Neural cell (in vitro differentiated cells): Measurements from ENCODE around the gene CILP. TPM values are rescaled to one million over a fixed set of nuclear protein-coding genes. Genes with fewer than 3 reads are reported as not detected.
"Not testable (repeated sequence)": the region's sequence is repeated elsewhere in the genome, so short reads cannot be mapped to it uniquely, and the experiment has no call there.

Source experiments
- H2AFZ ChIP-seq: fragments of 200-600, 300-800 bp; sonication (generic), shearing (Covaris generic); 2 replicates; pipeline ENCODE4 v1.6.0; 2014; ENCODE audit warnings: low read depth, mild to moderate bottlenecking, antibody characterized with exemption, low read length, moderate library complexity
- H3F3A ChIP-seq: fragments of 200-600 bp; shearing (Covaris generic); 2 replicates; pipeline ENCODE4 v1.6.1; 2016; ENCODE audit warnings: mild to moderate bottlenecking, moderate library complexity, mixed read lengths, antibody characterized with exemption, low read length; ENCODE audit not compliant: insufficient read depth, poor library complexity, severe bottlenecking
- H3K27ac ChIP-seq: fragments of 200-600, 300-800 bp; sonication (generic), shearing (Covaris generic); 2 replicates; pipeline ENCODE4 v1.5.1; 2014; ENCODE audit warnings: mild to moderate bottlenecking, low read length, moderate library complexity
- H3K27me3 ChIP-seq: fragments of 300-800, 200-600 bp; sonication (generic), shearing (Covaris generic); 2 replicates; pipeline ENCODE4 v1.6.0; 2014; ENCODE audit warnings: mild to moderate bottlenecking, low read depth, low read length, moderate library complexity; ENCODE audit not compliant: insufficient read depth
- H3K36me3 ChIP-seq: fragments of 300-800, 200-600 bp; sonication (generic), shearing (Covaris generic); 2 replicates; pipeline ENCODE4 v1.5.1; 2014; ENCODE audit warnings: mild to moderate bottlenecking, antibody characterized with exemption, low read length, moderate library complexity; ENCODE audit not compliant: insufficient read depth
- H3K4me2 ChIP-seq: fragments of 300-800, 200-600 bp; sonication (generic), shearing (Covaris generic); 2 replicates; pipeline ENCODE4 v1.6.0; 2014; ENCODE audit warnings: mild to moderate bottlenecking, low read length
- H3K4me3 ChIP-seq: fragments of 300-800, 200-600 bp; sonication (generic), shearing (Covaris generic); 2 replicates; pipeline ENCODE4 v1.5.1; 2014; ENCODE audit warnings: mild to moderate bottlenecking, low read length, moderate library complexity
- H3K79me2 ChIP-seq: fragments of 200-600 bp; shearing (Covaris generic); replicated peaks from 2 replicates; pipeline ENCODE4 v1.6.0; 2014; ENCODE audit warnings: mild to moderate bottlenecking, low read length, moderate library complexity; ENCODE audit not compliant: insufficient read depth
- H3K9ac ChIP-seq: fragments of 300-800, 200-600 bp; sonication (generic), shearing (Covaris generic); 2 replicates; pipeline ENCODE4 v1.6.1; 2016; ENCODE audit warnings: mild to moderate bottlenecking, low read length, mixed read lengths
- H3K9me2 ChIP-seq: fragments of 200-600 bp; shearing (Covaris generic); 2 replicates; pipeline ENCODE4 v1.6.1; 2016; ENCODE audit warnings: mild to moderate bottlenecking, low read length, mixed read lengths; ENCODE audit not compliant: insufficient read depth
- H3K9me3 ChIP-seq: fragments of 200-600, 300-800 bp; sonication (generic), shearing (Covaris generic); 2 replicates; pipeline ENCODE4 v1.6.1; 2016; ENCODE audit warnings: mild to moderate bottlenecking, mixed run types, low read length, moderate library complexity, mixed read lengths
- H4K20me1 ChIP-seq: fragments of 200-600 bp; shearing (Covaris generic); 2 replicates; pipeline ENCODE4 v1.6.1; 2016; ENCODE audit warnings: mild to moderate bottlenecking, mixed run types; ENCODE audit not compliant: insufficient read depth
- CTCF ChIP-seq: fragments of 450-650 bp; IDR thresholded peaks from 2 replicates; pipeline ENCODE4 v1.5.1; 2014; ENCODE audit warnings: antibody characterized with exemption, mild to moderate bottlenecking, moderate library complexity; ENCODE audit not compliant: poor library complexity, severe bottlenecking
- EP300 ChIP-seq: fragments of 450-650 bp; conservative IDR thresholded peaks from 2 replicates; pipeline ENCODE4 v1.6.1; 2014; ENCODE audit warnings: antibody characterized with exemption, mild to moderate bottlenecking, moderate library complexity; ENCODE audit not compliant: poor library complexity, severe bottlenecking
- EZH2 ChIP-seq: fragments of 200-600, 300-800 bp; shearing (Covaris generic), sonication (generic); IDR thresholded peaks from 2 replicates; pipeline ENCODE4 v1.6.1; 2014; ENCODE audit warnings: antibody characterized with exemption, low read length, borderline replicate concordance, mild to moderate bottlenecking; ENCODE audit not compliant: insufficient read depth, poor library complexity, severe bottlenecking
- MXI1 ChIP-seq: fragments of 450-650 bp; conservative IDR thresholded peaks from 2 replicates; pipeline ENCODE4 v1.6.1; 2014; ENCODE audit warnings: antibody characterized with exemption, mild to moderate bottlenecking; ENCODE audit not compliant: poor library complexity, severe bottlenecking
- POLR2AphosphoS5 ChIP-seq: IDR thresholded peaks from 2 replicates; pipeline ENCODE4 v1.6.1; 2012
- RAD21 ChIP-seq: fragments of 450-650 bp; conservative IDR thresholded peaks from 2 replicates; pipeline ENCODE4 v1.6.1; 2014; ENCODE audit warnings: antibody characterized with exemption, mild to moderate bottlenecking, moderate library complexity
- REST ChIP-seq: IDR thresholded peaks from 2 replicates; pipeline ENCODE4 v1.6.1; 2012; ENCODE audit warnings: borderline replicate concordance
- SMC3 ChIP-seq: fragments of 450-650 bp; conservative IDR thresholded peaks from 2 replicates; pipeline ENCODE4 v1.6.1; 2014; ENCODE audit warnings: antibody characterized with exemption, mild to moderate bottlenecking, moderate library complexity; ENCODE audit not compliant: poor library complexity
- TAF1 ChIP-seq: IDR thresholded peaks from 2 replicates; pipeline ENCODE4 v1.6.1; 2012; ENCODE audit warnings: low read depth
- polyA plus RNA-seq: library from polyadenylated mRNA; depleted of rRNA; stranded (reverse); fragments of >200 nt; gene quantifications from 2 replicates; pipeline ENCODE4 v1.2.3, GENCODE V29; 2014

CILP gene
- polyA plus RNA-seq, 1 donor from 2014 or later = 1.4 TPM

- Histone ChIP-seq H3K9me2 (no peaks in the 10 kb centered on the region), H2AFZ (no peak overlapping the region), H3K27ac (peak overlapping the region; percentile 88), H3K9ac (peak overlapping the region; percentile 93), H4K20me1 (no peaks in the 10 kb centered on the region), H3K27me3 (no peaks in the 10 kb centered on the region), H3K79me2 (peaks cover 50% of the 10 kb centered on the region), H3K4me2 (peak overlapping the region; percentile 95), H3K4me3 (peak overlapping the region; percentile 88), H3K36me3 (peaks cover 11% of the 10 kb centered on the region), H3K9me3 (no peaks in the 10 kb centered on the region), H3F3A (no peaks in the 10 kb centered on the region)
- TF ChIP-seq MXI1 (no peak), CTCF (peak; percentile 33)
Observed at GRCh38 chr15:65183865-65184159, 27.5 kb downstream of the CILP start.

- Histone ChIP-seq H3K79me2 (peaks cover 50% of the 10 kb centered on the region), H3K9me3 (no peaks in the 10 kb centered on the region), H3K27ac (no peak overlapping the region), H3K36me3 (peaks cover 11% of the 10 kb centered on the region), H3K9ac (no peak overlapping the region), H3K4me3 (peak overlapping the region; percentile 88), H2AFZ (no peak overlapping the region), H3K4me2 (no peak overlapping the region), H3K27me3 (no peaks in the 10 kb centered on the region), H4K20me1 (no peaks in the 10 kb centered on the region), H3F3A (no peaks in the 10 kb centered on the region), H3K9me2 (no peaks in the 10 kb centered on the region)
- TF ChIP-seq SMC3 (no peak), EP300 (no peak), POLR2AphosphoS5 (no peak), TAF1 (no peak), REST (no peak), MXI1 (no peak), RAD21 (no peak), CTCF (no peak), EZH2 (no peak)
Observed at GRCh38 chr15:65182538-65182937, 28.7 kb downstream of the CILP start.

DNA sequence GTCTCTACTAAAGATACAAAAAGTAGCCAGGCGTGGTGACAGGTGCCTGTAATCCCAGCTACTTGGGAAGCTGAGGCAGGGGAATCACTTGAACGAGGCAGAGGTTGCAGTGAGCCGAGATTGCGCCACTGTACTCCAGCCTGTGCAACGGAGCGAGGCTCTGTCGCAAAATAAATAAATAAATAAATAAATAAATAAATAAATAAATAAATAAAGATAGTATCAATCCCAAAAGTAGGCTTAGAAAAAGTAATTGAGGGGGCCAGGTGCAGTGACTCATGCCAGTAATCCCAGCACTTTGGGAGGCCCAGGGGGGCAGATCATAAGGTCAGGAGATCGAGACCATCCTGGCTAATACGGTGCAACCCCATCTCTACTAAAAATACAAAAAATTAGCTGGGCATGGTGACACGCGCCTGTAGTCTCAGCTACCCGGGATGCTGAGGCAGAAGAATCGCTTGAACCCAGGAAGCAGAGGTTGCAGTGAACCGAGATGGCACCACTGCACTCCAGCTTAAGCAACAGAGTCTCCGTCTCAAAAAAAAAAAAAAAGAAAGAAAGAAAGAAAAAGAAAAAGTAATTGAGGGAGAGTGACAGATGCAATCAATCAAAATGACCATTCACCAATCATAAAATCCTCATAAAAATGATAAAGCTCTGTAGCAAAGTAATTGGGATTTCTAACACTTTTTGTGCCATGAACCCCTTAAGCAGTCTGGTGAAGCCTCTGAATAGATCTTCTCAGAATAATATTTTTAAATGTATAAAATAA is 29.5 kb downstream of the CILP start:
- H2AFZ ChIP-seq, H3K27me3 ChIP-seq, H3K4me3 ChIP-seq, H3K4me2 ChIP-seq, H3F3A ChIP-seq, H3K9me2 ChIP-seq, H4K20me1 ChIP-seq, H3K9ac ChIP-seq, H3K27ac ChIP-seq, H3K9me3 ChIP-seq: not testable (repeated sequence)
- Histone ChIP-seq H3K79me2 (peaks cover 50% of the 10 kb centered on the region), H3K36me3 (peaks cover 11% of the 10 kb centered on the region)
